H1 (cell line): Measurements from ENCODE around the gene CDC42EP5. TPM values are rescaled to one million over a fixed set of nuclear protein-coding genes. Genes with fewer than 3 reads are reported as not detected.

Source experiments
- GABPA ChIP-seq: IDR thresholded peaks from 2 replicates; pipeline ENCODE4 v1.6.1; 2011; ENCODE audit warnings: mild to moderate bottlenecking, low read length, moderate library complexity, borderline replicate concordance; ENCODE audit not compliant: insufficient read depth
- KDM1A ChIP-seq: fragments of 200-600, 300-600 bp; sonication (generic); IDR thresholded peaks from 2 replicates; pipeline ENCODE4 v1.7.1; 2016; ENCODE audit warnings: mild to moderate bottlenecking, low read length, borderline replicate concordance
- NANOG ChIP-seq: IDR thresholded peaks from 2 replicates; pipeline ENCODE4 v1.6.1; 2011; ENCODE audit warnings: low read length, low read depth, mild to moderate bottlenecking, inconsistent platforms; ENCODE audit not compliant: insufficient read depth, poor library complexity, severe bottlenecking
- POU5F1 ChIP-seq: IDR thresholded peaks from 2 replicates; pipeline ENCODE4 v1.6.1; 2011; ENCODE audit warnings: low read depth, mild to moderate bottlenecking, low read length, moderate library complexity
- polyA plus RNA-seq, 7 experiments: library from polyadenylated mRNA; depleted of rRNA in 3 of 7; stranded (reverse) in 5 of 7; unstranded in 2 of 7; fragments of >200 nt in 5 of 7; fragments of 200-250 nt in 2 of 7; gene quantifications; 1 replicate in 5 of 7; 2 replicates in 1 of 7; 4 replicates in 1 of 7; pipeline versions ENCODE4 v1.2.1 to v1.2.3, GENCODE V29; 2011 to 2013; ENCODE audit warnings: missing spikeins in 2 of 7, mixed read lengths in 2 of 7
- total RNA-seq: library from RNA; stranded (reverse); fragmentation: NEBNext Ultra II Directional; extraction: Animal tissue kit (Norgen Biotek cat#: 25700); gene quantifications from 2 replicates; pipeline ENCODE4 v1.2.1, GENCODE V29; 2021

CDC42EP5 gene
- total and polyA plus RNA-seq, 2 of the 8 experiments (the other 6 are each of a cell fraction or from before 2014, with no cell fraction given), result 1.8 to 2.1 TPM

DNA sequence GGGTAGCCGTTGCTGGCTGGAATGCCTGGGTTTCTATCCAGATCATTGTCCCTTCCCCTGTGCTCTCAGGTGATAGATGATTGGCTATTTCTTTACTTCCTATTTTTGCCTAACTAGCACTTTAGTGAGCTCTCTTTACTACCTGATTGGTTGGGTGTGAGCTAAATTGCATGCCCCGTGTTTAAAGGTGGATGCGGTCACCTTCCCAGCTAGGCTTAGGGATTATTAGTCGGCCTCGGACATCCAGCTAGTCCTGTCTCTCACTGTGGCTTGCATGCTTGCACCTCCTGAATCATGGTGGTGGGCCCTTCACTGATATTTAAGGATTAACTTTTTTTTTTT lies 47.7 kb downstream of the CDC42EP5 start (continued):
- TF ChIP-seq NANOG, result no peak
- no peak for TF ChIP-seq POU5F1
- no peak for TF ChIP-seq GABPA
- TF ChIP-seq KDM1A, result no peak
- TF ChIP-seq, all 59 proteins: peak for 0
